Transverse colon (tissue), 4 donors: ENCODE measurements around the gene INO80B.

Source experiments
- CTCF ChIP-seq, 5 experiments: fragments of 200-600 bp in 3 of 5; fragments of 450-650 bp in 2 of 5; sonication (generic) in 3 of 5; IDR thresholded peaks; 1 replicate in 2 of 5; 2 replicates in 3 of 5; pipeline ENCODE4 v1.5.1; 2016 to 2017; ENCODE audit warnings: antibody characterized with exemption in 5 of 5, inconsistent platforms in 3 of 5, mild to moderate bottlenecking in 2 of 5, moderate library complexity in 1 of 5
- POLR2A ChIP-seq: fragments of 450-650 bp; IDR thresholded peaks from one replicate; pipeline ENCODE4 v1.6.1; 2016; ENCODE audit warnings: antibody characterized with exemption, mild to moderate bottlenecking, moderate library complexity
- POLR2AphosphoS5 ChIP-seq, 3 donors: sonication (generic); formaldehyde crosslinking; IDR thresholded peaks; one replicate each; pipeline ENCODE4 v1.6.1; 2016; ENCODE audit warnings: antibody characterized with exemption in 3 of 3

GRCh38 chr2:74416778-74417177 lies 38.1 kb upstream of the INO80B start:
- TF ChIP-seq POLR2A = no peak
- TF ChIP-seq POLR2AphosphoS5 (IDR thresholded peaks at IDR 0.05) = no peak
- no peak for TF ChIP-seq CTCF (IDR thresholded peaks at IDR 0.05)
